Skeletal muscle tissue (tissue), 4 donors: ENCODE data around the gene HSD17B14. TPM values are rescaled to one million over a fixed set of nuclear protein-coding genes. Genes with fewer than 3 reads are reported as not detected.

Source experiments
- H3K27ac ChIP-seq: one replicate; pipeline ENCODE4 v1.7.0; 2013; ENCODE audit warnings: mild to moderate bottlenecking, low read depth, low read length, inconsistent platforms
- H3K27me3 ChIP-seq, 3 donors: one replicate each; pipeline ENCODE4 v1.7.0; 2013; ENCODE audit warnings: low read length in 3 of 3; ENCODE audit not compliant: control insufficient read depth in 3 of 3, insufficient read depth in 3 of 3
- H3K36me3 ChIP-seq, 3 donors: one replicate each; pipeline ENCODE4 v1.7.0; 2013; ENCODE audit warnings: low read length in 3 of 3; ENCODE audit not compliant: control insufficient read depth in 3 of 3, insufficient read depth in 3 of 3
- H3K4me1 ChIP-seq, 3 donors: one replicate each; pipeline ENCODE4 v1.7.0; 2013; ENCODE audit warnings: low read length in 3 of 3, mild to moderate bottlenecking in 3 of 3; ENCODE audit not compliant: control insufficient read depth in 3 of 3, insufficient read depth in 3 of 3
- H3K4me3 ChIP-seq, 3 donors: one replicate each; pipeline ENCODE4 v1.7.0; 2013; ENCODE audit warnings: low read length in 3 of 3
- H3K9ac ChIP-seq, 3 donors: one replicate each; pipeline ENCODE4 v1.7.0; 2013; ENCODE audit warnings: low read length in 3 of 3, mild to moderate bottlenecking in 3 of 3, moderate library complexity in 2 of 3, low read depth in 1 of 3
- H3K9me3 ChIP-seq, 3 donors: one replicate each; pipeline ENCODE4 v1.7.0; 2013; ENCODE audit warnings: low read length in 3 of 3; ENCODE audit not compliant: control insufficient read depth in 3 of 3
- total RNA-seq: library from RNA; depleted of rRNA; stranded (reverse); fragments of >200 nt; gene quantifications from one replicate; pipeline ENCODE4 v1.2.3, GENCODE V29; 2014
- donor health status: Osteomylitis.

HSD17B14 gene
- total RNA-seq, 1 donor from 2014 or later = 0.52 TPM

GRCh38 chr19:48867123-48867745 is 30.9 kb upstream of the HSD17B14 start:
- Histone ChIP-seq H3K9ac (peak overlapping the region in 2 of 3 donors; percentile 67 to 81), H3K36me3 (peaks cover 0 to 2% (median 0%) of the 10 kb centered on the region in 3 donors), H3K27ac (peak overlapping the region; percentile 85)

GRCh38 chr19:48866692-48867091 is 30.4 kb upstream of the HSD17B14 start:
- Histone ChIP-seq H3K9ac (peak overlapping the region in 1 of 3 donors; percentile 20), H3K36me3 (peaks cover 0 to 2% (median 0%) of the 10 kb centered on the region in 3 donors), H3K27me3 (no peaks in the 10 kb centered on the region), H3K27ac (peak overlapping the region; percentile 30), H3K9me3 (no peaks in the 10 kb centered on the region), H3K4me1 (peaks cover 15 to 31% (median 25%) of the 10 kb centered on the region in 3 donors), H3K4me3 (no peak overlapping the region)

More at GRCh38 chr19:48867123-48867745, 30.9 kb upstream of the HSD17B14 start:
- H3K4me3 ChIP-seq = peak overlapping the region; percentile 46 to 72 (median 58)
- H3K27me3 ChIP-seq = no peaks in the 10 kb centered on the region
- peaks cover 15 to 31% (median 28%) of the 10 kb centered on the region in 3 donors for H3K4me1 ChIP-seq
- no peaks in the 10 kb centered on the region for H3K9me3 ChIP-seq

DNA sequence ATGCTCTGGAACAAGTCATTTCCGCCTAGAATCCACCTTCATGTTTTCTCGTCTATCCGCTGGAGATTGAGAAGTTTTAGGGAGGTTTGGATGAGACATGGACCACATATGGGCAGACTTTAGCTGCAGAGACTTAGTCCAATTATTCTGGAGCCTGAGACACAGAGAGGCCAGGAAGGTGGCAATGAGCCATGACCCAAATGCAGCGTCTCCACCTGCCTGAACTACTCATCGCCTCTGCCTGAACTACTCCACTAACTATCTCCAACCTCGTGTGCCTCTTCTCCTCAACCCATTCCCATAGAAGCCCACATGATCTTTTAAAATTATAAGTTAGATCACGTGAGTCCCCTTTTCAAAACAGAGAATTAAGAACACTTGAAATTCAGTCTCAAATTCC is 26.5 kb upstream of the HSD17B14 start:
- H3K9ac ChIP-seq = no peak overlapping the region
- H3K9me3 ChIP-seq = no peaks in the 10 kb centered on the region
- H3K36me3 ChIP-seq = peaks cover 0 to 5% (median 2%) of the 10 kb centered on the region in 3 donors
- no peak overlapping the region for H3K27ac ChIP-seq
- peaks cover 5 to 16% (median 15%) of the 10 kb centered on the region in 3 donors for H3K4me1 ChIP-seq
- no peak overlapping the region for H3K4me3 ChIP-seq
- H3K27me3 ChIP-seq = no peaks in the 10 kb centered on the region

DNA sequence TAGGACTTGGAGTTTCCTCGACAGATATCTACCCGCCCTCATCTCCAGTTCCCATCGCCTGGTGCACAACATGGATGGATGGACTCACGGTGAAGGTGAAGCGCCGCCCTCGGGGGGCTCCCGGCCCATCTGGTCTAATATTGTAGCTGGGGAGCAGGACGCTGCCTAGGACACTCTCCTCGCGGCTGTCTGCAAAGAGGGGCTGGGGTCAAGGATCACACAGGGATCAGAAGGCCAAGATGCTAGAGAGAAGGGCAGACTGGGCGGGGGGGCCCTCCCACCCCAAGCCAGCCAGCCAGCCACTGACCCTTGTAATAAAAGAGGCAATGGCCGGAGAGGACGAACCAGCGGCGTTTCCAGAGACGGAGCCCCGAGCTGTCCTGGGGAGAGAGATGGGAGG is 25.0 kb upstream of the HSD17B14 start:
- peaks cover 0 to 5% (median 2%) of the 10 kb centered on the region in 3 donors for H3K36me3 ChIP-seq
- no peak overlapping the region for H3K9ac ChIP-seq
- no peaks in the 10 kb centered on the region for H3K9me3 ChIP-seq
- no peaks in the 10 kb centered on the region for H3K27me3 ChIP-seq
- H3K4me1 ChIP-seq = peaks cover 0 to 4% (median 4%) of the 10 kb centered on the region in 3 donors
- no peak overlapping the region for H3K27ac ChIP-seq
- no peak overlapping the region for H3K4me3 ChIP-seq

DNA sequence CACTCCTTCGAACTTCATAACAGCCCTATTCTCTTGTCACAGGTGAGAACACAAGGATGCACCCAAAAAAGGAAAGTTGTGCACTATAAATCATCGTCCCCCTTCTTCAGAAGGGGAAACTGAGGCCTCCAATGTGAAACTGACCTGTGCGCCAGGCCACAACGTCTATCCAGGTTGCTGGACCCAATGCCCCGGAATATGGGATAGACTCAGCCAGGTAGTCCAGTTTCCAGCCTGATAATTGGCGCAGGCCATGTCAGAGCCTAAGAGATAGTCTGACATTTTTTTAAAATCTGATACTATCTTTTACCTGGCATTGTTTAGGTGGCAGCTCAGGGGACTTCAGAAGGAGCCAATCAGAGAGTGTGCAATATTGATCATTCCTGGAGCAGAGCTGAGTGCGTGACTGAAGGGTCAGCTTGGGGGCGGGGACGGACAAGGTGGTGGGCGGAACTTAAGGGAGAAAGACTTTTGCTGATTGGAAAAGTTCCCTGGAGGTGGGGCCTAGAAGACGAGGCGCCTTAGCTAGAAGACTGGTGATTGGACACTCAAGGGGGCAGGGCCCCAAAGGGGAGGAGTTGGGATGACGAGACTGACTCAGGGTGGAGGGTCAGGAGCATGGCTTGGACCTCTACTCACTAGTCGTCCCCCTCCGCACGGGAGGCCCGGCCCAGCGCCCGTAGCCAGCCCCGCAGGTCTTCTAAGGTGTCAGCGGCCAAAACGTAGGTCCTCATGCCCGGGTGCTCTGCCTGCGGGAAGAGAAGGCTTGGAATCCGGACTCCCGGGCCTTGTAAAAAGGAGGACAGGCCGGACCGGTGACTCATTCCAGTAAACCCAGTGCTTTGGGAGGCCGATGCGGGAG is 23.7 kb upstream of the HSD17B14 start:
- Histone ChIP-seq H3K27ac (no peak overlapping the region), H3K9me3 (no peaks in the 10 kb centered on the region), H3K4me3 (no peak overlapping the region), H3K36me3 (peaks cover 0 to 5% (median 2%) of the 10 kb centered on the region in 3 donors), H3K4me1 (peaks cover 0 to 4% (median 4%) of the 10 kb centered on the region in 3 donors), H3K27me3 (no peaks in the 10 kb centered on the region), H3K9ac (no peak overlapping the region)

- Histone ChIP-seq H3K9me3 (no peaks in the 10 kb centered on the region), H3K4me3 (no peak overlapping the region), H3K4me1 (peaks cover 0 to 4% (median 4%) of the 10 kb centered on the region in 3 donors), H3K27me3 (no peaks in the 10 kb centered on the region), H3K36me3 (peaks cover 0 to 5% (median 0%) of the 10 kb centered on the region in 3 donors), H3K27ac (no peak overlapping the region), H3K9ac (no peak overlapping the region)
These were observed 22.9 kb upstream of the HSD17B14 start for GRCh38 chr19:48858984-48859710.

- H3K9me3 ChIP-seq = no peaks in the 10 kb centered on the region
- H3K4me3 ChIP-seq = no peak overlapping the region
- H3K27me3 ChIP-seq = no peaks in the 10 kb centered on the region
- H3K9ac ChIP-seq = no peak overlapping the region
- H3K4me1 ChIP-seq = no peaks in the 10 kb centered on the region
- peaks cover 0 to 7% (median 0%) of the 10 kb centered on the region in 3 donors for H3K36me3 ChIP-seq
- H3K27ac ChIP-seq = no peak overlapping the region
These were observed 20.6 kb upstream of the HSD17B14 start for GRCh38 chr19:48856921-48857320.

GRCh38 chr19:48854103-48854502 is 17.8 kb upstream of the HSD17B14 start:
- Histone ChIP-seq H3K4me3 (no peak overlapping the region), H3K27me3 (no peaks in the 10 kb centered on the region), H3K36me3 (peaks cover 0 to 2% (median 0%) of the 10 kb centered on the region in 3 donors), H3K4me1 (no peaks in the 10 kb centered on the region), H3K27ac (no peak overlapping the region), H3K9ac (no peak overlapping the region), H3K9me3 (no peaks in the 10 kb centered on the region)

DNA sequence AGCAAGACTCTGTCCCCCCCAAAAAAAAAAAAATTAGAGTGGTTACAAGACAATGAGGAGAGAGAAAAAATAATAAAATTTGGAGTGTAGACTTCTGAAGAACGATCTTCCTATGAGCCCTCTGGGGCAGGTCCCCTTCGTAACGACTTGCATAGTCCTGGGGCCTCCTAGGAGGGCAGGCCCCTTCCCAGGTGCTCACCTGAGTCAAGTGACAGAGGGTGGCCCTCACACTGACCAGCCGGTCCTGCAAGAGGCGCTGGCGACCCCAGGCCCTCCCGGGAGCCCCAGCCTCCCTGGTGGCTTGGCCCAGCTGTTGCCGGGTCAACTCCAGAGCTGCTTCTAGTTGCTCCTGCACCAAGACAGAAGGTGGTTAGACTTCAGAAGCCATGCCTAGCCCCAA is 17.2 kb upstream of the HSD17B14 start:
- Histone ChIP-seq H3K9me3 (no peaks in the 10 kb centered on the region), H3K9ac (no peak overlapping the region), H3K27me3 (no peaks in the 10 kb centered on the region), H3K4me3 (no peak overlapping the region), H3K27ac (no peak overlapping the region), H3K4me1 (no peaks in the 10 kb centered on the region), H3K36me3 (peaks cover 0 to 2% (median 0%) of the 10 kb centered on the region in 3 donors)
